Measurements from ENCODE around the gene VSNL1. TPM values are rescaled to one million over a fixed set of nuclear protein-coding genes. Genes with fewer than 3 reads are reported as not detected.

The VSNL1 gene
- total RNA-seq, 1 donor from 2014 or later, result 19.2 TPM

- no peak overlapping the region for H3K27ac ChIP-seq
- no peak overlapping the region for H3K4me3 ChIP-seq
- H3K27me3 ChIP-seq, result no peaks in the 10 kb centered on the region
- no peak for DNase-seq (ENCODE audit: extremely low spot score in 2 of 2)
- TF ChIP-seq POLR2AphosphoS5 (IDR thresholded peaks at IDR 0.05; ENCODE audit: insufficient read depth in 1 of 2, low read depth in 1 of 2), result no peak
- TF ChIP-seq POLR2A (IDR thresholded peaks at IDR 0.05), result no peak
- TF ChIP-seq CTCF (IDR thresholded peaks at IDR 0.05), result no peak
- peaks cover 8% of the 10 kb centered on the region for H3K4me1 ChIP-seq
- H3K36me3 ChIP-seq, result no peaks in the 10 kb centered on the region
- intact Hi-C loops (cut with DNase I), result no loop called here
- H3K9me3 ChIP-seq, result no peaks in the 10 kb centered on the region
Observed at GRCh38 chr2:17579605-17580318, 39.3 kb downstream of the VSNL1 start.

- Histone ChIP-seq H3K27me3 (no peaks in the 10 kb centered on the region), H3K9me3 (no peaks in the 10 kb centered on the region), H3K4me1 (peaks cover 5% of the 10 kb centered on the region), H3K36me3 (no peaks in the 10 kb centered on the region), H3K4me3 (no peak overlapping the region), H3K27ac (no peak overlapping the region)
- intact Hi-C loops (cut with DNase I), result no loop called here
- peak in 1 of 2 donors; percentile 23 for TF ChIP-seq POLR2AphosphoS5 (IDR thresholded peaks at IDR 0.05; ENCODE audit: insufficient read depth in 1 of 2, low read depth in 1 of 2)
- no peak for TF ChIP-seq POLR2A (IDR thresholded peaks at IDR 0.05)
- no peak for TF ChIP-seq CTCF (IDR thresholded peaks at IDR 0.05)
- DNase-seq (ENCODE audit: extremely low spot score in 2 of 2), result no peak
Observed at GRCh38 chr2:17580319-17580715, 39.8 kb downstream of the VSNL1 start.

- no peaks in the 10 kb centered on the region for H3K36me3 ChIP-seq
- intact Hi-C loops (cut with DNase I), result no loop called here
Observed at GRCh38 chr2:17581831-17582230, 41.3 kb downstream of the VSNL1 start.

GRCh38 chr2:17583166-17583565 is 42.7 kb downstream of the VSNL1 start:
- TF ChIP-seq POLR2AphosphoS5 (IDR thresholded peaks at IDR 0.05; ENCODE audit: insufficient read depth in 1 of 2, low read depth in 1 of 2) (no peak), CTCF (IDR thresholded peaks at IDR 0.05) (no peak), POLR2A (IDR thresholded peaks at IDR 0.05) (no peak)
- H3K36me3 ChIP-seq, result no peaks in the 10 kb centered on the region
- H3K4me3 ChIP-seq, result no peak overlapping the region
- H3K27me3 ChIP-seq, result no peaks in the 10 kb centered on the region
- no peak overlapping the region for H3K27ac ChIP-seq
- intact Hi-C loops (cut with DNase I), result no loop called here
- peaks cover under 1% of the 10 kb centered on the region for H3K4me1 ChIP-seq
- H3K9me3 ChIP-seq, result no peaks in the 10 kb centered on the region
- no peak for DNase-seq (ENCODE audit: extremely low spot score in 2 of 2)

More at GRCh38 chr2:17581831-17582230, 41.3 kb downstream of the VSNL1 start:
- Histone ChIP-seq H3K27ac (no peak overlapping the region), H3K27me3 (no peaks in the 10 kb centered on the region), H3K4me1 (peaks cover 5% of the 10 kb centered on the region), H3K9me3 (no peaks in the 10 kb centered on the region), H3K4me3 (no peak overlapping the region)
- DNase-seq (ENCODE audit: extremely low spot score in 2 of 2), result no peak
- TF ChIP-seq POLR2AphosphoS5 (IDR thresholded peaks at IDR 0.05; ENCODE audit: insufficient read depth in 1 of 2, low read depth in 1 of 2), result no peak
- TF ChIP-seq CTCF (IDR thresholded peaks at IDR 0.05), result no peak
- no peak for TF ChIP-seq POLR2A (IDR thresholded peaks at IDR 0.05)

GRCh38 chr2:17583646-17584045 is 43.1 kb downstream of the VSNL1 start:
- H3K4me3 ChIP-seq, result no peak overlapping the region
- no peak for TF ChIP-seq POLR2AphosphoS5 (IDR thresholded peaks at IDR 0.05; ENCODE audit: insufficient read depth in 1 of 2, low read depth in 1 of 2)
- TF ChIP-seq POLR2A (IDR thresholded peaks at IDR 0.05), result no peak
- TF ChIP-seq CTCF (IDR thresholded peaks at IDR 0.05), result no peak
- no peaks in the 10 kb centered on the region for H3K36me3 ChIP-seq
- no peak overlapping the region for H3K27ac ChIP-seq
- H3K27me3 ChIP-seq, result no peaks in the 10 kb centered on the region
- intact Hi-C loops (cut with DNase I), result no loop called here
- peaks cover 5% of the 10 kb centered on the region for H3K4me1 ChIP-seq
- DNase-seq (ENCODE audit: extremely low spot score in 2 of 2), result no peak
- H3K9me3 ChIP-seq, result no peaks in the 10 kb centered on the region

Data from vagina (tissue), 2 donors.